Neutrophil (primary cell): Measurements from ENCODE around the gene NPC1.
"Not testable (repeated sequence)": the region's sequence is repeated elsewhere in the genome, so short reads cannot be mapped to it uniquely, and the experiment has no call there.

Experiments used
- H3K27ac ChIP-seq: fragments of 200-600 bp; sonication (generic); 2 replicates; pipeline ENCODE4 v1.5.1; 2016; ENCODE audit warnings: mild to moderate bottlenecking, moderate library complexity
- H3K27me3 ChIP-seq: fragments of 200-600 bp; sonication (generic); 2 replicates; pipeline ENCODE4 v1.6.0; 2016; ENCODE audit warnings: mild to moderate bottlenecking
- H3K36me3 ChIP-seq: fragments of 200-600 bp; sonication (generic); 2 replicates; pipeline ENCODE4 v1.5.1; 2017
- H3K4me1 ChIP-seq, 2 experiments: fragments of 200-600 bp in 1 of 2; sonication (generic) in 1 of 2; 1 replicate in 1 of 2; 2 replicates in 1 of 2; pipeline versions ENCODE4 v1.5.1 to v1.6.1; 2013 to 2016; ENCODE audit warnings: low read depth in 1 of 2, low read length in 1 of 2, mild to moderate bottlenecking in 1 of 2, moderate library complexity in 1 of 2; ENCODE audit not compliant: control insufficient read depth in 1 of 2, insufficient read depth in 1 of 2
- H3K4me3 ChIP-seq, 2 experiments: fragments of 200-600 bp in 1 of 2; sonication (generic) in 1 of 2; 1 replicate in 1 of 2; 2 replicates in 1 of 2; pipeline ENCODE4 v1.5.1; 2013 to 2016; ENCODE audit warnings: low read depth in 1 of 2, low read length in 1 of 2, mild to moderate bottlenecking in 1 of 2, moderate library complexity in 1 of 2
- H3K9me3 ChIP-seq: fragments of 200-600 bp; sonication (generic); 2 replicates; pipeline ENCODE4 v1.5.1; 2016
- CTCF ChIP-seq: fragments of 200-600 bp; sonication (generic); IDR thresholded peaks from 2 replicates; pipeline ENCODE4 v1.5.1; 2016; ENCODE audit warnings: antibody characterized with exemption

Gene NPC1

GRCh38 chr18:23521271-23521670 lies 65.0 kb downstream of the NPC1 start:
- Histone ChIP-seq H3K4me1 (no peaks in the 10 kb centered on the region), H3K9me3 (no peaks in the 10 kb centered on the region), H3K4me3 (no peak overlapping the region), H3K36me3 (peaks cover 98% of the 10 kb centered on the region), H3K27me3 (no peaks in the 10 kb centered on the region), H3K27ac (no peak overlapping the region)
- TF ChIP-seq CTCF = no peak

GRCh38 chr18:23519734-23520133 lies 66.6 kb downstream of the NPC1 start:
- TF ChIP-seq CTCF = no peak
- Histone ChIP-seq H3K27ac (no peak overlapping the region), H3K9me3 (no peaks in the 10 kb centered on the region), H3K36me3 (peaks cover 98% of the 10 kb centered on the region), H3K4me1 (no peaks in the 10 kb centered on the region), H3K4me3 (no peak overlapping the region), H3K27me3 (no peaks in the 10 kb centered on the region)

DNA sequence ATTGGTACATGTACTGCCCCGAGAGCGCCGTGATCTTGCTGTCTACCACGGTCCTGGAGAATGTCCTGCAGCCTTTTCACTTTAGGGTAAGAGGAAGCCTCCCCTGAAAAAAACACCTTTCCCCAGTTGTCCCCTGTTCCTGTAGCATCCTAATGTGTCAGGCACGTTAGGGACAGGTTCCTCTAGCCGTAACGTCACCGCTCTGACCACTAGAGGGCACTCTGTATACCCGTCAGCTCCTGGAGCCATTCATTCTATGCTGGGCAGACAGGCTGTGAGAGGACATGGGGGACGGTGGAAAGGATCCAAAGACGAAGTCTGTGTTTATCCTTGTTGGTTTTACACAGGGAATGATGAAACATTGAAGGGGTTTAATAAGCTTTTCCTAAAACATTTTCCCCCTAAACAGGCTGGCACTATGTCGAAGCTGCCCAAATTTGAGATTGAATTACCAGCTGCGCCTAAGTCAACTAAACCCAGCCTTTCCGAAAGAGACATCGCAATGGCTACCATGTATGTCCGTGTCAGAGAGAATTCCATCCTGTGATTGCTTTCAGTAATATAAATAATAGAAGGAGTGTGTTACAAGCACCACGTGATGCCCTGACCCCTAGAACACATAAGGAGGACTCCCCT lies 70.3 kb downstream of the NPC1 start:
- Histone ChIP-seq H3K36me3 (peaks cover 94% of the 10 kb centered on the region), H3K4me3 (no peak overlapping the region), H3K27ac (peak overlapping the region; percentile 50), H3K9me3 (no peaks in the 10 kb centered on the region), H3K4me1 (no peaks in the 10 kb centered on the region), H3K27me3 (no peaks in the 10 kb centered on the region)
- peak; percentile 84 for TF ChIP-seq CTCF

- Histone ChIP-seq H3K9me3 (no peaks in the 10 kb centered on the region), H3K4me3 (no peak overlapping the region), H3K36me3 (peaks cover 91% of the 10 kb centered on the region), H3K27ac (no peak overlapping the region), H3K27me3 (no peaks in the 10 kb centered on the region), H3K4me1 (no peaks in the 10 kb centered on the region)
- no peak for TF ChIP-seq CTCF
Measured at GRCh38 chr18:23512641-23513040, 73.7 kb downstream of the NPC1 start.

- H3K4me3 ChIP-seq, H3K27ac ChIP-seq, H3K9me3 ChIP-seq, H3K27me3 ChIP-seq, H3K4me1 ChIP-seq: not testable (repeated sequence)
- H3K36me3 ChIP-seq = peaks cover 90% of the 10 kb centered on the region
Measured at GRCh38 chr18:23512216-23512615, 74.1 kb downstream of the NPC1 start.

- H3K36me3 ChIP-seq = peaks cover 81% of the 10 kb centered on the region
Measured at GRCh38 chr18:23510923-23511322, 75.4 kb downstream of the NPC1 start.

GRCh38 chr18:23506393-23506792 lies 79.9 kb downstream of the NPC1 start:
- H3K9me3 ChIP-seq = no peaks in the 10 kb centered on the region
- no peak overlapping the region for H3K4me3 ChIP-seq
- peaks cover 41% of the 10 kb centered on the region for H3K36me3 ChIP-seq
- H3K27me3 ChIP-seq = no peaks in the 10 kb centered on the region
- H3K4me1 ChIP-seq = peaks cover 32 to 34% of the 10 kb centered on the region in 2 experiments
- no peak for TF ChIP-seq CTCF
- H3K27ac ChIP-seq = no peak overlapping the region

More at GRCh38 chr18:23510923-23511322, 75.4 kb downstream of the NPC1 start:
- not testable (repeated sequence) for H3K4me3 ChIP-seq, H3K27me3 ChIP-seq, H3K4me1 ChIP-seq, H3K9me3 ChIP-seq, H3K27ac ChIP-seq
